Fibroblast of upper back skin (primary cell): Measurements from ENCODE around the gene KCNS1.
"Not testable (repeated sequence)": the region's sequence is repeated elsewhere in the genome, so short reads cannot be mapped to it uniquely, and the experiment has no call there.

Source experiments
- DNase-seq: peaks from one replicate; pipeline ENCODE4 v3.0.0-alpha.2; 2013

KCNS1 gene

DNA sequence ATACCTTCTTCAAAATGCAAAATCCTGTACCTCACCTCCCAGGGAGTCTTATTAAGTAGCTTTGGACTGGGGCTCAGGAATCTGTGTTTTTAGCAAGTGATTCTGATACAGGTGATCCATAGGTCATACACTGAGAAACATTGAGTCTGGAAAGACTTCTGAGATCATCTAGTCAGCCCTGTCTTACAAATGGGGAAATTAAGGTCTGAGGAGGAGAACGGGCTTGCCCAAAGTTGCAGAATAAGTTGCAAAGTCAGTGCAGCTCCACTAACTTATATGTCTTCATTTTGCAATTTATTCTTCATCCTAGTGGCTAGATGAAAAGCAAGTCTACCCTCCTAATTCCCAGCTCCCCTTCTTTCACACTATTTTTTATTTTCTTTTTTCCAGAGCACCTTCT is 28.9 kb downstream of the KCNS1 start:
- DNase-seq, result no peak

DNA sequence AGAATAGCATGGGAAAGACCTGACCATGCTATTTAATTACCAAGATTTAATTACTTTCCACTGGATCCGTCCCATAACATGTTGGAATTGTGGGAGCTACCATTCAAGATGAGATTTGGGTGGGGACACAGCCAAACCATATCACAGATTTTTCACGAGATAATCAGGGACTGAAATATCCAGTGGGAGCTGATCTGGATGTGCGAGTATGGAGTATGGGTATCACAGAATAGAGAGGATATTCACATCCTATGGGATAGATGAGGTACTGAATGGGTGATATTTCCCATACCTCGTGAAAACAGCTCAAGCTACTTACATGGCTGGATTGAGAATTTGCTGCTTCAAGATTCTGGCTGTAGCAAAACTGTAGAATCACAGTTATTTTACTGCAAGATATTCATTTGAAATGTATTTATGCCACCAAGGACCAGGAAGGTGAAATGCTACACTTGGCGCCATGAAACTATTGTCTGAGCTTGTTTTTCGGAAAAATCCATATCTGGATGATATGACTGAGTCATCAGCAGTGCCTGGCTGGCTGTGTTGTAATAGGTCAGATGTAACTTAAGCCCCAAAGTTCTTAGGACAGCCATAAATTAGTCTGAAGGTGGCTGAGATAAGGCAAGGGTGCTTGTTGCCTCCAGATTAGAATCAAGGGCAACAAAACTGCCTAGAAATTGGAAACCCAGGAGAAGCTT is 29.8 kb downstream of the KCNS1 start:
- DNase-seq, result no peak

DNA sequence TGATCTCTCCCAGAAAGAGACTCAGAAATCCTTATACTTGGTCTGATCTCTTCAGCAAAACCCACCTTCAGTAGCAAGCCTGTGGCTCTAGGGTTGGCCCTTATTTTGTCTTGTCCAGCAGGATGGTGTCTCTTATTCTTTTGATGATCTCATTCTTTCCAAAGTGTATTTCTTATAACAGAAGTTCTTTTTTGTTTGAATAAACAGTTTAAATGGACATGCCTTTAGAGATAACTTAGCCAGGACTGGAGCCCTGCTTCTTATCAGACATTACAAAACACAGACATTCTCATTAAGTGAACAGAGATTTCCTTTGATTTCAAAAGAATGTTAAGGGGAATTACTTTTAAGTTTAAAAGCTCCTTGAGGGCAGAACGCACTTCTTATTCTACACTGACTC is 31.7 kb downstream of the KCNS1 start:
- DNase-seq, result no peak

DNA sequence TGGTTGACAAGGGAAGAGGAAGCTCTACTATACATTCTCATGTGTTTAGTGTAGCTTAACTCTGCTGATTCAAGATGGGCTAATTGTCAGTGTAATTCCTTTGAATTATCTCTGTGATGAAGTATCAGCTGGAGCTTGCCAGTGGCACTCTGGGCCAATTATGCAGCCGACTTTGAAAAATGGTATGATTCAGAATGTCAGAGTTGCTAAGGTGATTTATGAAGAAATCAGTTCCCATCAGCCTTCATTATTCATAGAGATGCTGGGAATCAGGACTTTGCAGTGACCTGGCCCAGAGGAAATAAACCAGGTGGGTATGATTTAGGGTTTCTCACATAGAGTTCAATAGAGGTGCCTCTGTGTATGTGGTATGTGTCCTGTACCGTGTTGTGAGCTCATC is 33.4 kb downstream of the KCNS1 start:
- peak; percentile 33 for DNase-seq

DNA sequence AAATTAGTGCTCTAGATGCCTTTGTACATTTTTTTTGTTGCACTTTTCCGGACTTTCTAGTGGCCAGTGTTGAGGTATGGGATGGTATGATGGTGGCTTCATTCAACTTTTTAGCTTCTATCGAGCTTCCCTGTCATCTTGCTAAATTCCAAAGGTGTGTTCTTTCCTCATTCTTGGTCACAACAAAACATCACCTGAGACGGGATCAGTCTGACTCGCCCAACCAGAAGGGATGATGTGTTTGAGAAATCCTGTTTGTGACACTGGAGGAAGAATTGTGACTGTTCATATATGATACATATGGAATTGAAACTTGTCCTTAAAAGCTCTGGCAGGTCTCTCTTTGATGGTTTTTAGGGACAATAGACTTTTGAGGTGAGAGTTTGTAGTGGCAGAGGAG is 33.8 kb downstream of the KCNS1 start:
- no peak for DNase-seq

DNA sequence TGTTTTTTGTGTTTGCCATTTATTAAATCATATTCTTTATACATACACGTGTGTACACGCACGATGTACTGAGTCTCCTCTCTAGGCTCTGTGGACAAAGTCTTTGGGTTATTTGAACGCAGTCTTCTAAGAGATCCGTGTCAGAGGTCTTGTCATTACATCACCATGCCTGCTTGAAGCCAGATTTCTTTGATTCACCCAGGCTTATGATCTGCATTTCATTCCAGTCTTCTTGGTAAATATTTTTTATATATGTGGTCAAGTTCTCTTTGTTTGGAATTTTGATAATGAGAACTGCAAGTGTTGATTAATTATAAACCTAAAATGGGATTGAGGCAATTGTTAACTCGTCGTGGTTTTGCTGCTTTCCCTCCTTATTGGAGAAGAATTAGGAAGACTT is 34.6 kb downstream of the KCNS1 start:
- DNase-seq, result no peak

DNA sequence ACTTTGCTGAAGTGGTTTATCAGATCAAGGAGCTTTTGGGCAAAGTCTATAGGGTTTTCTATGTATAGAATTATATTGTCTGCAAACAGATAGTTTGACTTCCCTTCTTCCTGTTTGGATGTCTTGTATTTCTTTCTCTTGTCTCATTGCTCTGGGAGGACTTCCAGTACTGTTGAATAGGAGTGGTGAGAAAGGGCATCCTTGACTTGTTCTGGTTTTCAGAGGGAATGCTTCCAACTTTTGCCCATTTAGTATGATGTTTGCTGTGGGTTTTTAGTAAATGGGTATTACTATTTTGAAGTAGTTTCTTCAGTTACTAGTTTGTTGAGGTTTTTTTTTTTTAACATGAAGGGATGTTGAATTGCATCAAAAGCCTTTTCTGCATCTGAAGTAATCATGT is 36.1 kb downstream of the KCNS1 start:
- DNase-seq, result no peak

DNA sequence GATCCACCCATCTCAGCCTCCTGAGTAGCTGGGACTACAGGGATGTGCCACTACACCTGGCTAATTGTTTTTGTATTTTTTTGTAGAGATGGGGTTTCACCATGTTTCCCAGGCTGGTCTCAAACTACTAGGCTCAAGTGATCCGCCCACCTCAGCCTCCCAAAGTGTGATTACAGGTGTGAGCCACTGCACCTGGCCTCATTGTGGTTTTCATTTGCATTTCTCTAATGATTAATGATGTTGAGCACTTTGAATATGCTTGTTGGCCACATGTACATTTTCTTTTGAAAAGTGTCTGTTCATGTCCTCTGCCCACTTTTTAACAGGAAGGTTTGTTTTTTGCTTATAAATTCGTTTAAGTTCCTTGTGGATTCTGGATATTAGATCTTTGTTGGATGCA is 37.8 kb downstream of the KCNS1 start:
- not testable (repeated sequence) for DNase-seq

DNA sequence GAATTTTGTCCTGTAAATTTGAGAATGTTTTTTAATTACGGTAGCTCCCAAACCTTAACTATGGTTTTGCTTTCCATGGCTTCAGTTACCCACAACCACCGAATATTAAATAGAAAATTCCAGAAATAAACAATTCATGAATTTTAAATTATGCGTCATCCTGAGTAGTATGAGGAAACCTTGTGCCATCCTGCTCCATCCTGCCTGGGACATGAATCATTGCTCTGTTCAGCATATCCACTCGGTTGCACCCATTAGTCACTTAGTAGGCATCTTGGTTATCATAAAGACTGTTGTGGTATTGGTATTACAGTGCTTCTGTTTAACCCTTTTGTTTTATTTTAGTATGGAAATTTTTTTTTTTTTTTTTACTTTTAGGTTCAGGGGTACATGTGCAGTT is 39.7 kb downstream of the KCNS1 start:
- DNase-seq, result peak; percentile 70

DNA sequence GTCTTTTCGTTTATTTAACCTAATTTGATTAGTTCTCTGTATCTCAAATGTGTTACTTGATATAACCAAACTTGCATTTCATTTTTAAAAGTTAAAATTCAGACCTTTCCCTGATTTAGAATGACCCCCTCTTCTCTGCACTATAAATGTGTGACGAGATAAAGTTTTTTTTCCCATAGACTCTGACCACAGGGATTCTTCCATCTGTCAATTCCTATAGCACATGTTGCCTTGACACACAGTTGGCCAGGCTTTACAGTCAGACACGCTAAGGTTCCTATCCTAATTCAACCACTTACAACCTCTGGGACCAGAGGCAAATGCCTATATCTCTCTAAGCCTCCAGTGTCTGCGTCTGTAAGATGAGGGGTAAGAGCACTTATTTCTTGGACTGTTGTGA is 40.6 kb downstream of the KCNS1 start:
- DNase-seq, result no peak

DNA sequence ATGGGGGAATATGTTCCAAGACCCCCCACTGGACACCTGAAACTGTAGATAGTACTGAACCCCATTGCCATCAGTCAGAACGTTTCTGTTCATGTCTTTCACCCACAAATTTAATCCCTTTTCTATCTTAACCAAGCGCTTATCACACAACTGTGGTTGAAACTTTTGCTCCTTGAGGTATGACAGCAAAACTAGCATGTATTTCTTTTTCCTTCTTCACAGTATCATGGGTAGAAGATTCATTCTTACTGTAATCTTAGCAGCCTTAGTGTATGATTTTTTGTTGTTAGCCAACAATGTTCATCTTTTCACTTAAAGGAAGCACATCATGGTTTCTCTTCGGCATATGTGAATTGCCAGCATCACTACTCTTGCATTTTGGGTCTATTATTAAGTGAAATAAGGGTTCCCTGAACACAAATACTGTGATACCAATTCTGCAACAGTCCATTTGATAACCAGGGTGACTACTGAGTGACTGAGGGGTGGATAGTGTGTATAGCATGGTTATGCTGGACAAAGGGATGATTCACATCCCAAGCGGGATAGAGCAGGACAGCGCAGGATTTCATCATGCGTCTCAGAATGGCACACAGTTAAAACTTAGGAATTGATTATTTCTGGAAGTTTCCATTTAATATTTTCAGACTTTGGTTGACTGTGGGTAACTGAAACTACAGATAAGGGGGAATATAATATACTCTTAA is 41.8 kb downstream of the KCNS1 start:
- DNase-seq, result no peak

DNA sequence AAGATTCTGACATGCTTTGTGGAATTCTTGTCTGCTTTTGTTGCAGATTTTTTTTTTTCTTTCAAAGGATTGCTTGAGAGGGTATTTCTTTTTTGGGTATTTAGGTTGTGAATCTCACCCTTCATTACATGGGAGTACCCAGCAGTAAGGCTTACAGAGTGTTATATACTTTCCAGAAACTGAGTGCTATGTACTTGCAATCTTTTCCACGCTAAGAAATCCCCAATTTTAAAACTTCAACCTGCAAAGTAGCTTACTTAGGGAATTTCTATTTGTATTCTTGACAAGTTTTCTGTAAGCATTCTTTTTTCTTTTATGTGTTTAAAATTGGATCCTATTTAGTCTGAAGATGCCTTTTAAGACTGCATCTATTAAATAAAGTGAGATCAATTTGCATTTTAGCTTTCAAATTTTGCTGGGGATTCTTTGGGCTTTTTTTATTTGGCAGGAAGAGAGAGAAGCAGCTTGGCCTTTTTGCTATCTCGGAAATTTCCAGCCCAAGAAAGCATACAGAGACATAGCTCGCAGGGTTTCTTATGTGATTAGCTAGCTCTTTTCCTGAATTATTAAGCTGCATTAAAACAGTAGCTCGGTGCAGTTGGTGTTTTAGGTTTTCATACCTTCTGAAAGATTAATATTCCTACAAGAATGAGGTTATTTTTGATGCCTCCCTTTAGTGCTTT is 42.6 kb downstream of the KCNS1 start:
- DNase-seq, result no peak

DNA sequence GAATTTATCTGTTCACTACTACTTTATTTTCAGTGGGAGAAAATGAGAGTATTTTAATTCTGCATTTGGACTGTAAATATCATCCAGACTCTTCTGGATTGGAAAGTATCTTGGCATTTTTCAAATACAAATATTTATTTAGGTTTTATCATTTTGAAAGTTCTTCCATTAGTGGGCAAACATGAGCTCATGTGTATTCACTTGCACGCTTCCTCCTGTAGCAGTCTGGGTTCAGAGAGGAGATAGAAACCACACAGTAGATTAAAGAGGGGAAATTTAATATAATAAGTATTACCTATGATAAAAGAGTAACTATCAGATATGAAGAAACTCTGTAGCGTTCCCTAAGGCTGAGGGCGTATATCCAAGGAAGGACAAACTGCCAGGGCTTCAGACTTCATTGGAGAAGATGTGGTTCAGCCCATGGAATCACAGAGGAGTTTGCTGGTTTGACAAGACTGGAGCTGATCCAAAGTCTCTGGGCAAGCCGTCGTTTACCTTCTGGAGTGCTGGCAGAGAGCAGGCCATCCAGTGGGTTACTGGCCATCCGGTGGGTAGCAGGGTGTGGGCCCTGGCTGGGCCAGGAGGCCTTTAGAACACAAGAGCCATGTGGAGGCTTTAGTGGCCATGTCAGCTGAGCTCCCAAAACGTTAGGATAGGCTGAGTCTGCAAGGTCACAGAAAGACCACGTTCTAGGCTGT is 44.3 kb downstream of the KCNS1 start:
- no peak for DNase-seq

DNA sequence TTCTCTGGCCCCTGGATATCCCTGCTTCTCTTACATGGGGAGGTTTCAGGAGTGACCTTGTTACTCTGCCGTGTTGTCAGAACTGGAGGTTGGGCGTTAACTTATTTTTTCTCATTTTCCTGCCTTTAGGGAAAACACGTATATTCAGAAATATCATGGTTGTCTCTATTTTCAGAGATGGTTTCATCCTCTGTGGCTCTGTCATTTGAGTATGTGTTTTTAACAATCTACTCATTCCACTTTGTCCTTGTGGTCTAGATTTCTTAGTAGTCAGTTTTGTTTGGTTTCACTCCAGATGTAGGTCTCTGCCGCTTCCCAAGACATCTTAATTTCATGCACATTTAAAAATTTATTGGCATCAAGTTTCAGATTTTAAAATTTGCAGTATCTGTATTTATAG is 45.9 kb downstream of the KCNS1 start:
- no peak for DNase-seq

DNA sequence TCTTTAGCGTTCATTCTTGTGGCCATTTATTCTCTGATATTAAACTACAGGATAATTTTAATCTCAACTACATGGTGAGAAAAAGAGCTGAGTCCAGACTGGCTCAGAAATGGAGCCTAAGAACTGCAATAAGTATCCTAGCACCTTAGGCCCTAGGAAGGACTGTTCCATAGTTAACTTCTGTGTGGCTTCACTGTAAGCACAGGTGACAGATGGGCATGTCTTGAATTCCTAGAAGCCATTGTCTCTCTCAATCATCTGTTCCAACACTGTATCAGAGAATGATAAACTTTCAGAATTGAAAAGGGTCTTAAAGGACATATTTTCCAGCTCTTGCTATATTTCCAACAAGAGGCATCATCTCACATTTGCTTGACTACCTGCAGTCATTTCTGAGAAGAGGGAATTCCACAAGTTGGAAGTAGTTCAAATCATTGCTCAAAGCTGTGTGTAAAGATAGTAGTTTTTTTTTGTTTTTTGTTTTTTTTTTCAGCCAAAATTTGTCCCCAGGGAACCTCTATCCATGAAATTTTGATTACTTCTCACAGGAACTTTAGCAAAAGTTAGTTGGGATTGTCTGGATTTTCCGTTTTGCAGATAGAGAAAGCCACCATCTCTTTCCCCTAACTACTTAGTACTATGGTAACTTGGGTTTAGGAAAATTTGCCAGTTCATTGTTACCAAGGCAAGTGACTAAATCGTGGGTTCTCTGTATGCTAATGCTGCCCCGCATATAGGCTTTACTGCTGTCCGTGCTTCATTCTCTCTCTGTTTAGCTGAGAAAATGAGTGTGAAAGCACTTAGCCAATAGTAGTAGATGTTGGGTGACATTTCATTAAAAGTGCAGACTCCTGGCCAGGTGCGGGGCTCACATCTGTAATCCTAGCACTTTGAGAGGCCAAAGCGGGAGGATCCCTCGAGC is 47.2 kb downstream of the KCNS1 start:
- no peak for DNase-seq

DNA sequence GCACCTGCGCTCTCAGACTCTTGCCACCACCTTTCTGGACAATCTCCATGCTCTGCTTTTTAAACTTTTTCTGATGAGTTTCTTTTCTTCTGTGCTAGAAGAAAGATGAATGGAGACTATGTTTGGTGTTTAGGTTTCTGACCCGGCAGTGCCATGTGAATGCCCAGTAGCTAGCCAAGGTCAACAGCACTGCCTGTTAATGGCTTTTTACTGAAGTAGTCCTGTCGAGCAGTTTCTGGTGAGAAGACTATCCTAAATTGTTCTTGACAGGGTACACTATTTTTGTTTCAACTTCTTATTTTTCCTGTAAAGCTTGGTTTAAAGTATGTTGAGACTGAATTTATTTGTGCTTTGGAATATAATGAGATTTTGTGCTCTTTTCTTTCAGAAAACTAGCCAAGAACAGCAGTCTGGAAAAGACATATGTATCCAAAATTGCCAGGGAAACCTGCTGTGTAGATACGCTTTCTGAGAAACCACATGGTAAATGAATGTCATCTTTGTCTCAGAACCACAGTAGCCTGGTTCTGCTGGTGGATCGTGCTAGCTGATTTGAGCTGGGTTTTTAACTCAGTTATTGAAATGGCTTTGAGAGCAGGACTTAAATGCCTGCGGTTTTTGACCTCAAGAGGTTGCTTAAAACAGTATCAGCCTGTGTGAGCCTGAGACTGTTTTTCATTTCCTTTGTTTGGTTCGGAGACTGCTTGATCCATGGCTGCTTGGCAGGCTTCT is 48.1 kb downstream of the KCNS1 start:
- peak; percentile 89 for DNase-seq

DNA sequence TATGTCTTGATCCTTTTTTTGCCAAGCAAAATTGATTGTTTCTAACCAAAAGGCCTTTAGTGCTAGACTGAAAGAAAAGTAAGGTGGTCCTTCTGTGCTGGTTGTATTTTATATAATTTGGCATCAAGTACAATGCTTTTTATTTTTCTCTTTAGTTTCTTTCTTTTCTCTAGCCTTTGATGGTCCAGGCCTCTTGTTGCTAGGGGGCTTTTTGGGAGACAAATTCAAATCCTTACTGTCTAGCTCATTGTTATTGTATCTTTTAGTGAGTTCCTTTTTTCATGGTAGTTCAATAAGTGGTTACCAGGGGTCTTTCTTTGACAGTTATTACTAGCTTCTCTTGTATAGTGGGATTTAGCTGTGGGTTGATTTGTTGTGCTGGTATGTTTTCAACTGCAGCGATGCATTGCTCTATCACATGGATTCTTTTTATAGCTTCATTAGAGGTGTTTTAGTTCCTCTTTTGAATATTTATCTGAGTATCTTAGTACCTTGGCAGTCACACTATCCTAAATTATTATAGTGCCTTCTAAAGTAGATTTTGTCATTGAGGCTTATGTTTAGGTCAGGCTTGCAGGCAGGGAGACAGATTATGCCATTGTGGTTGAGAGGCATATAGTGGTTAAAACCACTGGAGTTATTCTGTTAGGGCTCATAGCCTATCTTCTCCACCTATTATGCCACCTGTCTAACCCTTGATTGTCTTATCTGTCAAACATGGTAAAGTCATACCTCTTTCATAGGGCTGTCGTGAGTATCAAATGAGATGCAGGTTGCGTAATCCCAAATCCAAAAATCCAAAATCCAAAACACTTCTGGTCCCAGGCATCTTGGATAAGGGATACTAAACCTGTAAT is 49.5 kb downstream of the KCNS1 start:
- DNase-seq, result no peak

DNA sequence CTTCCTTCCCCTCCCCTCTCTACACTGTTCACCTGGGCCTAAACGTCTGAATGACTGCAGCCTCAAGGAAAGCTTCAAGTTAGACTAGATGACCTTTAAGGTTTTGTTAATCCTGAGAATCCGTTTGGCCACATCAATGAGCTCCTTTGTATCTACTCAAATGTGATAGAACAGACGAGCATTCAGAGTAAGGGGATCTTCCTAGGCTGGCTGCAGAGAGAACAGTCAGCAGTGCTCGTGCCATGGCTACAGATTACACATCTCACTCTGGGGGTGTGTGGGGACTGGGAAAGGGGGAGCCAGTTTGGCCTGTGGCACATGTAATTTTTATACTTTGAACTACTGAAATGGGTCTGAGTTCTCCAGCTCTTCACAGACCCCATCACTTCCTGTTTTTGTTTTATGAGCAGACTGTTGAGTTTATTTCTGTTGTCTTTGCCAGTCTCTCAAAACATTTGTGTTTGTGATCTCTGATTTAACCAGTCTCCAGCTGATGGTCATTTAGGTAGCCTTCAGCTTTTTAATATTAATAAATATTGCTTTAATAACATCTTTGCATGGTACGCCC is 50.9 kb downstream of the KCNS1 start:
- DNase-seq, result no peak

DNA sequence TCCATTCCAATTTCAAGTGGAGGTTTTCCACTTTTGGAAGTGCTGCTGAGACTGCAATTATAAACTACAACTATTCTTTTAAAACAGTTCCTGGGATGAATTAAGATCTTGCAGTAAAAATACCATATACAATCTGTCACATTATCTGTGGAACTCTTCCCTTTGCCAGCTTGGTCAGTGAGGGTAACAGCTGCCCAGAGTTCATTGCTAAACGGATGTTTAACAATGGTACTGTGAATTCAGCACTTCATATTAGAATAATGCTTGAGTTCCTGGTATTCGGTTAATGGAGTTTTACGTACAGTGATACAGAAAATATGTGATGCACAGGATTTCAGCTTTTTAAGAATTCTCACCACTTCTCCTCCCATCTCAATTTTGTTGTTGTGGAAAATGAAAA is 51.5 kb downstream of the KCNS1 start:
- DNase-seq, result no peak

DNA sequence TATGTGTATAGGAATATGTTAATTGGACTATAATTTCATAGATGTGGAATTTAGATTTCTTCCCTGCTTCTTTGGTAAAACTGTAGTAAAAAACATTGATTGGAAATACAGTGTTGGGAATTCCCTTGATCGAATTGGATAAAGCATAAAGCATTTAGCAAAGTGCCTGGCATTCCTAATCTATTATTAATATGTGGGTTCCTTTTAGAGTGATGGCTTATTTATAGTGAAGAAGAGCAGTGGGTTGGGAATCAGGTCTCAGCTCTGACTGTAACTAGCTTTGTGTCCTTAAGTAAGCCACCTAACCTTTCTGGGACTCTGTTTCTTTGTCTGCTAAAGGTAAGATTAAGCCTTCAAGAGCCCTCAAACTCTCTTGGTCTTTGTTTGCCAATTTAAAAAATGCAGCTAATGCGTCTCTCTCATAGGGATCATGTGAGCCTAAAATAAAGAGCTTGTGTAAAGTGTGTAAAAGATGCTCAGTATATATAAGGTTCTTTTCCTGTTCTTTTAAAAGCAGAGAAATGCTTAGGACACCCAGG is 53.3 kb downstream of the KCNS1 start:
- no peak for DNase-seq
